ENCODE results near the gene MRPS22.

The MRPS22 gene

GRCh38 chr3:139300416-139300815 is 43.4 kb upstream of the MRPS22 start:
- Histone ChIP-seq H3K9me3 (no peaks in the 10 kb centered on the region), H3K4me3 (ENCODE audit: low read depth, low read length) (no peak overlapping the region), H3K27me3 (no peaks in the 10 kb centered on the region), H3K4me1 (no peaks in the 10 kb centered on the region), H3K36me3 (no peaks in the 10 kb centered on the region)
- TF ChIP-seq, protein P1, sequence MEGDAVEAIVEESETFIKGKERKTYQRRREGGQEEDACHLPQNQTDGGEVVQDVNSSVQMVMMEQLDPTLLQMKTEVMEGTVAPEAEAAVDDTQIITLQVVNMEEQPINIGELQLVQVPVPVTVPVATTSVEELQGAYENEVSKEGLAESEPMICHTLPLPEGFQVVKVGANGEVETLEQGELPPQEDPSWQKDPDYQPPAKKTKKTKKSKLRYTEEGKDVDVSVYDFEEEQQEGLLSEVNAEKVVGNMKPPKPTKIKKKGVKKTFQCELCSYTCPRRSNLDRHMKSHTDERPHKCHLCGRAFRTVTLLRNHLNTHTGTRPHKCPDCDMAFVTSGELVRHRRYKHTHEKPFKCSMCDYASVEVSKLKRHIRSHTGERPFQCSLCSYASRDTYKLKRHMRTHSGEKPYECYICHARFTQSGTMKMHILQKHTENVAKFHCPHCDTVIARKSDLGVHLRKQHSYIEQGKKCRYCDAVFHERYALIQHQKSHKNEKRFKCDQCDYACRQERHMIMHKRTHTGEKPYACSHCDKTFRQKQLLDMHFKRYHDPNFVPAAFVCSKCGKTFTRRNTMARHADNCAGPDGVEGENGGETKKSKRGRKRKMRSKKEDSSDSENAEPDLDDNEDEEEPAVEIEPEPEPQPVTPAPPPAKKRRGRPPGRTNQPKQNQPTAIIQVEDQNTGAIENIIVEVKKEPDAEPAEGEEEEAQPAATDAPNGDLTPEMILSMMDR (IDR thresholded peaks at IDR 0.05; ENCODE audit: low read depth, low read length): no peak
- DNase-seq: no peak

DNA sequence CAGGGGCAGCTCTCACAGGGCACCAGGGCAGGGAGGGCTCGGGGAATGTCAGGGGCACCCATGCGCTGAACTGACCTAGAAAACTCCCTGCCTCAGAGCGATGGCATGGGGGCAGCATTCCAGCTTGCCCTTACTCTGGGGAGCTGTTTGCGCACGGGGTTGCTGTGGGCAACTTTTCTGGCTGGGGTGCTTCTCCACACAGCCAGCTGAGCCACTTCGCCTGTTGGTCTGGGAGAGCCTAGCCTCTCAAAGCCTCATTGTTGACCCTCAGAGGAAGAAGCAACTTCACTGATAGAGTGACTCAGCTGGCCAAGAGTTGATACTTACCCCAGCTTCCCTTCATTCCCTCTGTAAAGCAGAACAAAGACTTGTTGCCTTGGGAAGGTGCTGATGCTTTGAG is 42.6 kb upstream of the MRPS22 start:
- no peak overlapping the region for H3K4me3 ChIP-seq (ENCODE audit: low read depth, low read length)
- DNase-seq: no peak
- H3K9me3 ChIP-seq: no peaks in the 10 kb centered on the region
- H3K4me1 ChIP-seq: no peaks in the 10 kb centered on the region
- TF ChIP-seq, protein P1 (IDR thresholded peaks at IDR 0.05; ENCODE audit: low read depth, low read length): no peak
- H3K36me3 ChIP-seq: no peaks in the 10 kb centered on the region
- no peaks in the 10 kb centered on the region for H3K27me3 ChIP-seq

DNA sequence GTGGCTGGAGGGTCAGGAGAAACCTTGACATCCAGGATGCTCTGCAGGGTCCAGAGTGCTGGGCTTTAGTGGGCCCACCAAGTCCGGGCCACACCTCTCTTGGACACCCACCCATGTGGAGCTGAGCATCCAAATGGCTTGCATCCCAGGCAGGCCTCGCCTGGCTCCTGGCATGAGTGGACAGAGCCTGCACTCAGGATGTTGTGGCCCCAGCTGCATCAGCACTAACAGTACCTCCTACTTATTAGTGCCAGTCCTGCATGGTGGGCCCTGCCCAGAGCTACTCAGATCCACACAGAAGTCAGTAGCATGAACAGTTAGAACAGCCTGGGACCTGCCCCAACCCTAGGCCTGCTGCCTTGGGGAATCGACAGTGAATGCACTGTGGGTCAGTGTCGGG is 42.2 kb upstream of the MRPS22 start:
- Histone ChIP-seq H3K4me3 (ENCODE audit: low read depth, low read length) (no peak overlapping the region), H3K27me3 (no peaks in the 10 kb centered on the region), H3K36me3 (no peaks in the 10 kb centered on the region), H3K9me3 (no peaks in the 10 kb centered on the region), H3K4me1 (no peaks in the 10 kb centered on the region)
- TF ChIP-seq, protein P1 (IDR thresholded peaks at IDR 0.05; ENCODE audit: low read depth, low read length): no peak
- no peak for DNase-seq

- Histone ChIP-seq H3K27me3 (no peaks in the 10 kb centered on the region), H3K4me1 (no peaks in the 10 kb centered on the region; the same call in 1 of the 2 replicates), H3K9me3 (no peaks in the 10 kb centered on the region), H3K36me3 (no peaks in the 10 kb centered on the region), H3K4me3 (ENCODE audit: low read depth, low read length) (no peak overlapping the region)
- TF ChIP-seq, protein P1 (IDR thresholded peaks at IDR 0.05; ENCODE audit: low read depth, low read length): no peak
- no peak for DNase-seq
These were observed 41.6 kb upstream of the MRPS22 start for GRCh38 chr3:139302084-139302800.

GRCh38 chr3:139302801-139303113 is 41.1 kb upstream of the MRPS22 start:
- TF ChIP-seq, protein P1 (IDR thresholded peaks at IDR 0.05; ENCODE audit: low read depth, low read length): no peak
- Histone ChIP-seq H3K27me3 (no peaks in the 10 kb centered on the region), H3K36me3 (no peaks in the 10 kb centered on the region), H3K9me3 (no peaks in the 10 kb centered on the region), H3K4me3 (ENCODE audit: low read depth, low read length) (no peak overlapping the region), H3K4me1 (peaks cover 5% of the 10 kb centered on the region)
- no peak for DNase-seq

DNA sequence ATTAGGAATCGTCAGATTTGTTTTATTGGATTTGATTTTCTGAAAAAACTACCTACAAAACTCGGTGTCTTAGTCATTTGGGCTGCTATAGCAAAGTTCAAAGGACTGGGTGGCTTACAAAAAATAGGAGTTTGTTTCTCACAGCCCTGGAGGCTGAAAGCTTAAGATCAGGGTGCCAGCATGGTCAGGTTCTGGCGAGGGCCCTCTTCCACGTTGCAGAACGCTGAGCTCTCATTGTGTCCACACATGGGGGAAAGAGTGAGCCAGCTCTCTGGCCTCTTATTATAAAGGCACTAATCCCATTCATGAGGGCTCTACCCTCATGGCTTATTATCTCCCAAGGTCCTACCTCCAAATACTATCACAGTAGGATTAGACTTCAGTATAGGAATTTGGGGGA is 40.6 kb upstream of the MRPS22 start:
- TF ChIP-seq, protein P1 (IDR thresholded peaks at IDR 0.05; ENCODE audit: low read depth, low read length): no peak
- no peaks in the 10 kb centered on the region for H3K27me3 ChIP-seq
- no peak for DNase-seq
- H3K4me3 ChIP-seq (ENCODE audit: low read depth, low read length): no peak overlapping the region
- H3K9me3 ChIP-seq: no peaks in the 10 kb centered on the region
- no peaks in the 10 kb centered on the region for H3K36me3 ChIP-seq
- peaks cover 8% of the 10 kb centered on the region for H3K4me1 ChIP-seq
